Esophagus (tissue), 2 donors: ENCODE data around the gene IFT27. TPM values are rescaled to one million over a fixed set of nuclear protein-coding genes. Genes with fewer than 3 reads are reported as not detected.
"Not testable (repeated sequence)": the region's sequence is repeated elsewhere in the genome, so short reads cannot be mapped to it uniquely, and the experiment has no call there.

ENCODE experiments used
- H3K27ac ChIP-seq, 2 donors: one replicate each; pipeline ENCODE4 v1.5.1; 2013; ENCODE audit warnings: low read depth in 2 of 2, mild to moderate bottlenecking in 2 of 2, inconsistent platforms in 1 of 2, low read length in 1 of 2, moderate library complexity in 1 of 2
- H3K27me3 ChIP-seq, 2 donors: one replicate each; pipeline ENCODE4 v1.6.1; 2013; ENCODE audit warnings: low read length in 2 of 2, control low read depth in 1 of 2, mild to moderate bottlenecking in 1 of 2; ENCODE audit not compliant: insufficient read depth in 2 of 2, control insufficient read depth in 1 of 2
- H3K36me3 ChIP-seq, 2 donors: one replicate each; pipeline ENCODE4 v1.6.1; 2013; ENCODE audit warnings: low read length in 1 of 2; ENCODE audit not compliant: control insufficient read depth in 2 of 2, insufficient read depth in 2 of 2
- H3K4me1 ChIP-seq, 2 donors: one replicate each; pipeline ENCODE4 v1.6.1; 2013; ENCODE audit warnings: low read length in 1 of 2; ENCODE audit not compliant: control insufficient read depth in 2 of 2, insufficient read depth in 2 of 2
- H3K4me3 ChIP-seq, 2 donors: one replicate each; pipeline ENCODE4 v1.5.1; 2013; ENCODE audit warnings: low read length in 2 of 2, mild to moderate bottlenecking in 2 of 2, low read depth in 1 of 2, moderate library complexity in 1 of 2
- H3K9me3 ChIP-seq, 2 donors: one replicate each; pipeline ENCODE4 v1.6.1; 2013; ENCODE audit warnings: mild to moderate bottlenecking in 2 of 2, low read depth in 1 of 2, low read length in 1 of 2, moderate library complexity in 1 of 2; ENCODE audit not compliant: control insufficient read depth in 2 of 2, insufficient read depth in 1 of 2
- WGBS, 2 donors: extraction: QIAGEN DNeasy Blood & Tissue Kit; methylation state at CpG; one replicate each; pipeline ENCODE4 v1.1.7; 2013; 5-methylcytosine and 5-hydroxymethylcytosine counted together
- polyA plus RNA-seq, 2 donors: library from polyadenylated mRNA; stranded (reverse); fragments of 200-250 nt; gene quantifications; one replicate each; pipeline ENCODE4 v1.2.3, GENCODE V29; 2013
- donor health status: healthy with polysubstance abuse.
- donor health status: Bipolar disorder and iron deficiency.

IFT27 gene
- polyA plus RNA-seq, 2 donors, result 10.3 to 16.0 TPM

DNA sequence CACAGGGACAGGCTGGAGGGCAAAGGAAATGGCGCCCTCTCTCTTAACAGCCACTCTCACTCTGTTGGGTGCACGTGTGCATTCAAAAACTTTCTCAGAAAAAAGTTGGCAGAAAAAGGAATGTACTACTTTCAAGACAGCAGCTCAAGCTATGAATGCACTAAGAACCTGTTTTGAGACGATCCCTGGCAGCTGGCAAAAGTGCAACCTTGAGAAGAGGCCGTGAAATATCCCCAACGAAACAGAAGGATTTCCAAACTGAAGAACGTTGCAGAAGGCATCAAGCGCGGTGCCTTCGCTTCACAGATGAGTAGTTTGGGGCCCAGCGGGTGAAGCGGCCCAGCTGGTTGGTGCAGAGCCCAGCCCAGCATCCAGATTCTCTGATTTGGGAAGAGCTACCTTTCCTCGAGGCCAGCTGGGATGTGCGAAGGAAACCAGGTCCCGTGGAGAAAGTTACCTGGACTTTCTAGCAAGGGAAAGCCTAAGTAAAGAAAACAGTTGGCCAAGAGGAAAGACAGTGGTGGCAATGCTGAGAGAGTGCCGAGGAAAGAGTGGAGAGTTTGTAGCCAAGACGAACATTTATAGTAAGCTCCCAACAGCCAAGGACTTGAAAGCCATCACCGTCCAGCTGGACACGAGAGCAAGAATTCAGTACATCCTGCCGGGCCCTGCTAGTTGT, 16.3 kb downstream of the IFT27 start:
- Histone ChIP-seq H3K27ac (no peak overlapping the region), H3K9me3 (no peaks in the 10 kb centered on the region), H3K27me3 (no peaks in the 10 kb centered on the region), H3K36me3 (no peaks in the 10 kb centered on the region), H3K4me3 (no peak overlapping the region), H3K4me1 (peaks cover 0 to 8% of the 10 kb centered on the region in 2 donors)
- 77% methylated on average over 19 of the region's 19 CpGs for WGBS, 2 donors

DNA sequence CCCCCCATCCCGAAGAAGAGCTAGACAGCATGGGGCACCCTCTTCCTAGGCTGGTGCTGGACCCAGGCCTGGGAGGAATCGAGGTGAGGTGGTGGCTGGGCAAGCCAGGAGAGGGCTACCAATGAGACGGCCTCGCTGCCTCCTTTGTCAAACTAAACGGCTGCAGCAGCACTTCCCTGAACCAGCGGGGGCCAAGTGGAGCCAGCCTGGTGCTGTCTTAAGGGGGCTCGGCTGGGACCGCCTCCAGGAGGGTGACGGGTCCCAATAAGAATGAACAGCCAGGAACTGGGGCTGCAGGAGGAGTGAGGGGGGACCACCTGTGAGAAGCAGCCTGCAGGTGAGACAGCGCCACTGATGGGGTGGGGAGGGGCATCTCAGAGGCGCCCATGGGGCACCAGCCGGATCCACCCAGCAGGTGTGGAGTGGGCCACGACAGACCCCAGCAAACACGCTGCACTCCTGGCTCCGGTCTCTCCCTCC, 17.1 kb downstream of the IFT27 start:
- no peak overlapping the region for H3K27ac ChIP-seq
- peaks cover 0 to 5% of the 10 kb centered on the region in 2 donors for H3K4me1 ChIP-seq
- no peaks in the 10 kb centered on the region for H3K27me3 ChIP-seq
- no peaks in the 10 kb centered on the region for H3K36me3 ChIP-seq
- H3K9me3 ChIP-seq, result no peaks in the 10 kb centered on the region
- WGBS, 2 donors, result 85 to 87% methylated on average over 15 of the region's 15 CpGs
- H3K4me3 ChIP-seq, result no peak overlapping the region

DNA sequence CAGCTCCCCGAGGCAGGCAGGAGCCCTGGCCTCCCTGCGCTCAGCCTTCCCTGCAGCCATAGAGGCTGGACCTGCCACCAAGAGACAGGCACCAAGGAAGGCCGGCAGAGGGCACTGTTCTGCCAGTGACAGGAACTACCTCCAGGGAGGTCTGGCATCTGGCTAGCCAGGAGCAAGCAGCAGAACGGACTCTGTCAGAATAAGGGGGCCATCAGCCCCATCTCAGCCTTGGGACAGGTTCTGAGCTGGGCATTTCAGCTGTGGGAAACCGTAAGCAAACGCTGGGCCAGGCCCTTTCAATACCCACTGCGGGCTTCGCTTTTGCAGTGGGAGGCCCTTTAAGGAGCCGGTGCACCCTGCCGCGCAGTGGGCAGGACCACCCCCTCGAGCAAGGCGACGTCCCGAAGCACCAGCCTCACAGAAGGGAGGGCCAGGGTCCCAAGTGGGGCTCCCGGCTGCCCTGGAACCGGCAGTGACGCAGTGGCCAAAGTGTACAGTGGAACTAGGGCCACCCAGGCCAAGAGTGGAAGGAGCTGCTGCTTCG, 18.2 kb downstream of the IFT27 start:
- no peak overlapping the region for H3K4me3 ChIP-seq
- H3K27ac ChIP-seq, result no peak overlapping the region
- no peaks in the 10 kb centered on the region for H3K27me3 ChIP-seq
- 62 to 64% methylated on average over 19 of the region's 19 CpGs for WGBS, 2 donors
- peaks cover 0 to 2% of the 10 kb centered on the region in 2 donors for H3K4me1 ChIP-seq
- no peaks in the 10 kb centered on the region for H3K36me3 ChIP-seq
- no peaks in the 10 kb centered on the region for H3K9me3 ChIP-seq

DNA sequence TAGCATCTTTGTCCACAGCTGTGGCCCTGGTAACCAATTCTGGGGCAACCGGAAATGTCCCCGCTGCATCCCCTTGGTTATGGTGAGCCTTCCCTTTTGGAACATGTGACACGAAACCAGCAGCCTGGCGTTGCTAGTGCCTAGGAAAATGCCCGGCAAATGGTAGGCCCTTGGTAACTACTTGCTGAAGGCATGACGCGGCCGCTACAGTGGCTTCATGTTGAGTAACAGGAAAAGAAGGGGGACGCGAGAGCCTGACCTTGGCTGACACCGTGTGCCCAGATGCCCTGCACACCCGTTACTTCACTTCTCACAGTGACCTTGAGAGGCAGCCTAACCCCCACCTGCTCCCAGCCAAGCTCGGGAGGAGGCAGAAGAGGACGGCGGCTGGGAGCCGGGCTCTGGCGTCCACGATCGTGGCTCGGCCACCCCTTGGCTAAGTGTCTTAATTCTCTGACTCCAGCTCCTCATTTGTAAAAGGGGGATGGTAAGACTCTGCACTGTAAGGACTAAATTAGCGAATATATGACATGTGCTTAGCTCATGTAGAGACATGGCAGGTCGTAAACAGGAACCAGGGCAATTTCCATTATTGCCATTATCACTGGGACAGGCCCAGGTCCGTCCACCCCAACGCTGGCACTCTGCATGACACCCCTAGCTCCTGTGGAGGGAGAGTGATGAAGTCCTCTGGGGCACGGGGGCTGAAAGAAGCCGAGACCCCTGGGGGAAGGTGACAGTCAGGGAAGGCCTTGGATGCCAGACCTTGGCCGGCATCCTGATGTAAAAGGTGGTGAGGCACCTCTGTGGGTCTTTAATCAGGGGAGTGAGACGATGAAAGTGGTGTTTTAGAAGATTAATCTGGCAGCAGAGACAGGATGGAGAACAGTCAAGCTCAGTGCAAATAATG, 18.9 kb downstream of the IFT27 start:
- no peak overlapping the region for H3K27ac ChIP-seq
- H3K4me3 ChIP-seq, result no peak overlapping the region
- 57 to 62% methylated on average over 28 of the region's 28 CpGs for WGBS, 2 donors
- peaks cover 0 to 2% of the 10 kb centered on the region in 2 donors for H3K4me1 ChIP-seq
- H3K36me3 ChIP-seq, result no peaks in the 10 kb centered on the region
- H3K27me3 ChIP-seq, result no peaks in the 10 kb centered on the region
- no peaks in the 10 kb centered on the region for H3K9me3 ChIP-seq

DNA sequence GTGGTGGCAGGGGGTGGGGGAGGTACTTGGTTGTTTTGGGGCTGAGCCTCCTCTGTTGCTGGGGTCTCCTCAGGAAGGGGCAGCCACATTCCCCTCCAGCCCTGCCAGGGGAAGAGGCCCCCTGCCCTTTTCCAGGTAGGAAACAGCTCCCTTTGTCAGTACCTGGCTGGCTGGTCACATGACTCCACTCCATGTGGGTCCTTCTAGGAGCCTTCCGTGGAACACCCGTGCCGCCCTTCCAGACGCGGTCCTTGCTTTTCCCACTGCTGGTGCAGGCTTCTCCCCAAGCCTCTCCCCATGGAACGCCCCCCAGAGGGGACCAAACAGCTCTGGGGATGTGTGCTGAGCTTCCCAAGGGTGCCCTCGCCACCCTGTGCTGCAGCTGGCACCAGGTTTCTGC, 19.9 kb downstream of the IFT27 start:
- Histone ChIP-seq H3K9me3 (no peaks in the 10 kb centered on the region), H3K36me3 (no peaks in the 10 kb centered on the region), H3K27ac (no peak overlapping the region), H3K4me1 (peaks cover 0 to 2% of the 10 kb centered on the region in 2 donors), H3K4me3 (no peak overlapping the region), H3K27me3 (no peaks in the 10 kb centered on the region)
- 59 to 64% methylated on average over 7 of the region's 7 CpGs for WGBS, 2 donors

DNA sequence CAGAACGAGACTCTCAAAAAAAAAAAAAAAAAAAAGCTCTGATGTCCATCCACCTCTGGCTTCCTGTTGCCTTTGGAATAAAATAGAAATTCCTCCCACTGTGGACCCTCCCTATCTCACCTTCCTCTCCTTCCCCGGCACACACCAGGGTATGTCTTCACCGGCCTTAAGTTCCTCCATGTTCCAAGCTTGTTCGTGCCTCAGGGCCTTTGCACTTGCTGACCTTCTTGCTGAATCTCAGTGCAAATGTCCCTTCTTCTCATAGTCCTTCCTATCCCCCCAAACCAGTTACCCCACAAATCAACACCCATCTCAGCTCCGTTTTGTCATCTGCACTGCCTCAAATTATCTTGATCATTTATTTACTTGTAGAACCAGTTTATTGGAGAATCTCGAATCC, 20.6 kb downstream of the IFT27 start:
- WGBS, 2 donors, result 80 to 83% methylated on average over 5 to 6 of the region's 6 CpGs
- Histone ChIP-seq H3K9me3 (no peaks in the 10 kb centered on the region), H3K27me3 (no peaks in the 10 kb centered on the region), H3K4me1 (no peaks in the 10 kb centered on the region), H3K4me3 (no peak overlapping the region), H3K27ac (no peak overlapping the region), H3K36me3 (no peaks in the 10 kb centered on the region)

DNA sequence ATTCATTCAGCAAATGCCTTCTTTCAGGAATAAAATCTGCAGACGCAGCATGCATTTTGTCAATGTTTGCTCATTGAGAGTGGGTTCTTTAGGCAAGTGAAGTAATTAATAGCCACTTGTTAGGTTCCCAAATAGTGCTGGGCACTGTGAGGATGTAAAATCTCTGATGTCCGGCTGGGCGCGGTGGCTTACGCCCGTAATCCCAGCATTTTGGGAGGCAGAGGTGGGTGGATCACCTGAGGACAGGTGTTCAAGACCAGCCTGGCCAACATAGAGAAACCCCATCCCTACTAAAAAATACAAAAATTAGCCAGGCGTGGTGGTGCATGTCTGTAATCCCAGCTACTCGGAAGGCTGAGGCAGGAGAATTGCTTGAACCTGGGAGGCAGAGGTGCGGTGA, 21.0 kb downstream of the IFT27 start:
- not testable (repeated sequence) for H3K36me3 ChIP-seq, H3K27ac ChIP-seq, H3K4me3 ChIP-seq, H3K9me3 ChIP-seq, H3K4me1 ChIP-seq, H3K27me3 ChIP-seq
- 91 to 93% methylated on average over 9 of the region's 9 CpGs for WGBS, 2 donors

DNA sequence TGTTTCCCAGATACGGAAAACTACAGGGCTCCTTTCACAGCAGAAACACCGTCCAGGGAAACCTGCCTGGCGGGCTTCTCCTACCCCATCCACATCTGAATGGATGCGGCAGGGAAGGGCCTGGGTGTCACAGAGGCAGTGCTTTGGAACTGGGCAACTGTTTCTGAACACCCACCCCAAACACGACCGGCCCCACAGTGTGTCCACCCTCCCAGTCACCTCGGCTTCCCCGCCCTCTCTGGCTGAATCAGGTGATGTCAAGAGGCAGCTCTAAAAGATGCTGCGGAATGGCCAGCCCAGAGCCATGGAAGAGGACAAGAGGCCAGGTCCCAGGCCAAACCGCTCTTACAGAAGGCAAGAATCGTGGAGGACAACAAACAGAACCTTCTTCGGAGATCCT, 22.0 kb downstream of the IFT27 start:
- WGBS, 2 donors, result 78 to 83% methylated on average over 12 of the region's 12 CpGs

DNA sequence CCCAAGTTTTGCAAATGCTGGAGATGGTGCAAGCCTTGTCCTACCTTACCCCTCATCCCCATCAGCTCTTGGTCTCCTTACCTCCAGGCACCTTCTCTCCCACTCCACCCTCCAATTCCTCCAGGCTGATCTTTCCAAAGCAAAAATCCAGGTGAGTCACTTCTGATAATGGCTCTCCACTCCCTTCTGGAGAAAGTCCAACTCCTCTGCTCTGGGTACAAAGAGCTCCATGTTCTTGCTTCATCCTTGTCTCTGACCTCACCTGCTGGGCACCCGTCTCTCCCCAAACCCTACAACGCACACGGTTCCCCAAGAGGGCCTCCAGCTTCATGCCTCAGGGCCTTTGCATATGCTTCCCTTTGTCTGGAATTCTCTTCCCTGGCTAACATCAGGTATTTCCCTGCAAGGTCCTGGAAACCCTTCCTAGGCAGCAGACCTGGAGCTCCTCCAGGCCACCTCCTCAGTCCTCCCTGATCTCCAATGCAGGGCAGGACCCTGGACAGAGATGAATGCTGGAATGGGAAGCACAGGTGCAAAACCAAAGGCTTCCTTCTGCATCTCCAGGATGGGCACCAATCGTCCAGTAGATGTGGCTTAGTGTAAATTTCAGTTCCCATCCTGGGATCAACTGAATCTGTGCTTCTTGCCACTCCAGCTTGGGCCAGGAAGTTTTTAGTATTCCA, 22.7 kb downstream of the IFT27 start:
- no peaks in the 10 kb centered on the region for H3K9me3 ChIP-seq
- no peaks in the 10 kb centered on the region for H3K27me3 ChIP-seq
- H3K27ac ChIP-seq, result no peak overlapping the region
- 36 to 53% methylated on average over 4 of the region's 4 CpGs for WGBS, 2 donors
- no peaks in the 10 kb centered on the region for H3K36me3 ChIP-seq
- no peak overlapping the region for H3K4me3 ChIP-seq
- no peaks in the 10 kb centered on the region for H3K4me1 ChIP-seq

More for the DNA sequence above, 22.0 kb downstream of the IFT27 start:
- no peak overlapping the region for H3K4me3 ChIP-seq
- no peaks in the 10 kb centered on the region for H3K4me1 ChIP-seq
- H3K36me3 ChIP-seq, result no peaks in the 10 kb centered on the region
- H3K27me3 ChIP-seq, result no peaks in the 10 kb centered on the region
- H3K9me3 ChIP-seq, result no peaks in the 10 kb centered on the region
- no peak overlapping the region for H3K27ac ChIP-seq
